Measurements from ENCODE around the gene CNOT11.
"Not testable (repeated sequence)": the region's sequence is repeated elsewhere in the genome, so short reads cannot be mapped to it uniquely, and the experiment has no call there.

The CNOT11 gene

GRCh38 chr2:101310090-101310833, 57.6 kb downstream of the CNOT11 start:
- DNase-seq (ENCODE audit: low spot score): no peak

GRCh38 chr2:101310834-101311695, 58.4 kb downstream of the CNOT11 start:
- peak; percentile 58 for DNase-seq (ENCODE audit: low spot score)

DNA sequence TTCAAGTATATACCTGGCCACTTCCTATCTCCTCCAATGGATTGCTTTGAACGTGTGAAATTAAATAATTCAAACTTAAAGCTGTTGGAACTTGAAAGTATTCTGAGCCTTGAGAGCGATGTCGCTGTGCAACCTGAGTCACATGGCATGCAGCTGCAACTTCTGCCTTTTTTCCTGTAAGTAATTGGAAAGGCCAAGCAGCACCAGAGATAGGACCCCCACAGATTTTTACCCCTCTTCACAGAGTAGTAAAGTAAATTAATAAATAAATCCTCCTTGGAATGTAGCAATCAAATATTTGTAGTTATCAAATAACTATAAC, 59.0 kb downstream of the CNOT11 start:
- DNase-seq (ENCODE audit: low spot score): no peak

DNA sequence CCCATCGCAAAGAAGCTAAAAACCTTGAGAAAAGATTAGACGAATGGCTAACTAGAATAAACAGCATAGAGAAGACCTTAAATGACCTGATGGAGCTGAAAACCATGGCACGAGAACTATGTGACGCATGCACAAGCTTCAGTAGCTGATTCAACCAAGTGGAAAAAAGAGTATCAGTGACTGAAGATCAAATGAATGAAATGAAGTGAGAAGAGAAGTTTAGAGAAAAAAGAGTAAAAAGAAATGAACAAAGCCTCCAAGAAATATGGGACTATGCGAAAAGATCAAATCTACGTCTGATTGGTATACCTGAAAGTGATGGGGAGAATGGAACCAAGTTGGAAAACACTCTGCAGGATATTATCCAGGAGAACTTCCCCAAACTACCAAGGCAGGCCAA, 63.9 kb downstream of the CNOT11 start:
- not testable (repeated sequence) for DNase-seq (ENCODE audit: low spot score)
